MM.1S (cell line): ENCODE results near the gene EPHA2.

Experiments
- DNase-seq: peaks from one replicate; pipeline ENCODE4 v3.0.0-alpha.2; 2015
- H2AFZ ChIP-seq: fragments of 300-600 bp; sonication (generic); 2 replicates; pipeline ENCODE4 v1.6.0; 2016; ENCODE audit warnings: antibody characterized with exemption, low read length
- H3F3A ChIP-seq: fragments of 300-600 bp; sonication (generic); 2 replicates; pipeline ENCODE4 v1.6.1; 2016; ENCODE audit warnings: mild to moderate bottlenecking, antibody characterized with exemption, low read length, moderate library complexity, mixed read lengths; ENCODE audit not compliant: insufficient read depth
- H3K27ac ChIP-seq: fragments of 300-600 bp; sonication (generic); 2 replicates; pipeline ENCODE4 v1.5.1; 2016; ENCODE audit warnings: mild to moderate bottlenecking, low read length
- H3K27me3 ChIP-seq: fragments of 300-600 bp; sonication (generic); replicated peaks from 2 replicates; pipeline ENCODE4 v1.6.0; 2016; ENCODE audit warnings: low read length; ENCODE audit not compliant: insufficient read depth
- H3K36me3 ChIP-seq: fragments of 300-600 bp; sonication (generic); replicated peaks from 2 replicates; pipeline ENCODE4 v1.6.1; 2016; ENCODE audit warnings: mild to moderate bottlenecking, low read length, mixed read lengths; ENCODE audit not compliant: insufficient read depth
- H3K4me1 ChIP-seq: fragments of 300-600 bp; sonication (generic); 2 replicates; pipeline ENCODE4 v1.6.1; 2016; ENCODE audit warnings: low read length, mixed read lengths
- H3K4me2 ChIP-seq: fragments of 300-600 bp; sonication (generic); 2 replicates; pipeline ENCODE4 v1.6.0; 2016; ENCODE audit warnings: low read depth, low read length
- H3K4me3 ChIP-seq: fragments of 300-600 bp; sonication (generic); 2 replicates; pipeline ENCODE4 v1.5.1; 2016; ENCODE audit warnings: low read length, mixed read lengths
- H3K79me2 ChIP-seq: fragments of 300-600 bp; sonication (generic); 2 replicates; pipeline ENCODE4 v1.6.1; 2016; ENCODE audit warnings: mixed run types, low read length, mixed read lengths
- H3K9ac ChIP-seq: fragments of 300-600 bp; sonication (generic); 2 replicates; pipeline ENCODE4 v1.6.1; 2016; ENCODE audit warnings: low read length, mixed read lengths
- H3K9me2 ChIP-seq: fragments of 300-600 bp; sonication (generic); replicated peaks from 2 replicates; pipeline ENCODE4 v1.6.1; 2016; ENCODE audit warnings: mild to moderate bottlenecking, low read length, mixed read lengths; ENCODE audit not compliant: insufficient read depth
- H3K9me3 ChIP-seq: fragments of 300-600 bp; sonication (generic); replicated peaks from 2 replicates; pipeline ENCODE4 v1.6.1; 2016; ENCODE audit warnings: mild to moderate bottlenecking, low read length, mixed read lengths; ENCODE audit not compliant: insufficient read depth
- H4K20me1 ChIP-seq: fragments of 300-600 bp; sonication (generic); 2 replicates; pipeline ENCODE4 v1.6.1; 2016; ENCODE audit warnings: mild to moderate bottlenecking, low read length, moderate library complexity, mixed read lengths; ENCODE audit not compliant: insufficient read depth
- EZH2 ChIP-seq: fragments of 300-600 bp; sonication (generic); optimal IDR thresholded peaks from 2 replicates; pipeline ENCODE3; 2017; ENCODE audit warnings: low read depth, mild to moderate bottlenecking, antibody characterized with exemption, low read length, mixed read lengths
- EZH2phosphoT487 ChIP-seq: fragments of 300-600 bp; sonication (generic); IDR thresholded peaks from 2 replicates; pipeline ENCODE4 v1.6.1; 2018; ENCODE audit warnings: antibody characterized with exemption, low read length
- TF ChIP-seq, protein P1 (sequence below): fragments of 300-600 bp; sonication (generic); IDR thresholded peaks from 2 replicates; pipeline ENCODE4 v1.5.1; 2016; ENCODE audit warnings: antibody characterized with exemption, low read length, mixed read lengths

Gene EPHA2

DNA sequence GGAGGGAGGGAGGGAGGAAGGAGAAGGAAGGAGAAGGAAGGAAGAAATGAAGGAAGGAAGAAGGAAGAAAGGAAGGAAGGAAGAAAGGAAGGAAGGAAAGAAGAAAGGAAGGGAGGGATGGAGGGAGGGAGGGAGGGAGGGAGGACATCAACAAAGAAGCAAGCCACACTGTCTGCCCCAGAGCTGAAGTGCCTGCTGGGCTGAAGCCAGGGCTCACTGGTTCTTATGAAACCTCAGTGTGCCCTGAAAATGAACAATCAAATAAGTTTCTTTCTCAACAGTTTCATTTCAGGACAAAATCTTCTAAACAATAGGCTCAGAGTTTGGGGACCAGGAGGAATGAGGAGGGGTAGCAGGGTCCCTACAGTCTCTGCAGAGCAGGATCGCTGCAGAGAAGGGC is 35.4 kb upstream of the EPHA2 start:
- no peaks in the 10 kb centered on the region for H3K36me3 ChIP-seq
- no peak for DNase-seq
- no peaks in the 10 kb centered on the region for H3K79me2 ChIP-seq
- no peak overlapping the region for H2AFZ ChIP-seq
- no peak overlapping the region for H3K4me2 ChIP-seq
- H3K27me3 ChIP-seq: peaks cover 24% of the 10 kb centered on the region
- TF ChIP-seq, protein P1, sequence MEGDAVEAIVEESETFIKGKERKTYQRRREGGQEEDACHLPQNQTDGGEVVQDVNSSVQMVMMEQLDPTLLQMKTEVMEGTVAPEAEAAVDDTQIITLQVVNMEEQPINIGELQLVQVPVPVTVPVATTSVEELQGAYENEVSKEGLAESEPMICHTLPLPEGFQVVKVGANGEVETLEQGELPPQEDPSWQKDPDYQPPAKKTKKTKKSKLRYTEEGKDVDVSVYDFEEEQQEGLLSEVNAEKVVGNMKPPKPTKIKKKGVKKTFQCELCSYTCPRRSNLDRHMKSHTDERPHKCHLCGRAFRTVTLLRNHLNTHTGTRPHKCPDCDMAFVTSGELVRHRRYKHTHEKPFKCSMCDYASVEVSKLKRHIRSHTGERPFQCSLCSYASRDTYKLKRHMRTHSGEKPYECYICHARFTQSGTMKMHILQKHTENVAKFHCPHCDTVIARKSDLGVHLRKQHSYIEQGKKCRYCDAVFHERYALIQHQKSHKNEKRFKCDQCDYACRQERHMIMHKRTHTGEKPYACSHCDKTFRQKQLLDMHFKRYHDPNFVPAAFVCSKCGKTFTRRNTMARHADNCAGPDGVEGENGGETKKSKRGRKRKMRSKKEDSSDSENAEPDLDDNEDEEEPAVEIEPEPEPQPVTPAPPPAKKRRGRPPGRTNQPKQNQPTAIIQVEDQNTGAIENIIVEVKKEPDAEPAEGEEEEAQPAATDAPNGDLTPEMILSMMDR: no peak
- no peaks in the 10 kb centered on the region for H3K9me2 ChIP-seq
- no peaks in the 10 kb centered on the region for H3K9me3 ChIP-seq
- H3K4me3 ChIP-seq: no peak overlapping the region
- H3K9ac ChIP-seq: no peak overlapping the region
- no peaks in the 10 kb centered on the region for H3F3A ChIP-seq
- no peaks in the 10 kb centered on the region for H4K20me1 ChIP-seq
- H3K27ac ChIP-seq: no peak overlapping the region
- H3K4me1 ChIP-seq: no peaks in the 10 kb centered on the region

GRCh38 chr1:16189921-16190621 is 34.2 kb upstream of the EPHA2 start:
- H3K4me2 ChIP-seq: no peak overlapping the region
- no peak overlapping the region for H2AFZ ChIP-seq
- H4K20me1 ChIP-seq: no peaks in the 10 kb centered on the region
- no peaks in the 10 kb centered on the region for H3K9me3 ChIP-seq
- no peaks in the 10 kb centered on the region for H3K4me1 ChIP-seq
- no peaks in the 10 kb centered on the region for H3K79me2 ChIP-seq
- no peak overlapping the region for H3K4me3 ChIP-seq
- no peak overlapping the region for H3K9ac ChIP-seq
- H3F3A ChIP-seq: no peaks in the 10 kb centered on the region
- no peaks in the 10 kb centered on the region for H3K36me3 ChIP-seq
- TF ChIP-seq EZH2: no peak
- TF ChIP-seq, protein P1: no peak
- TF ChIP-seq EZH2phosphoT487: no peak
- H3K9me2 ChIP-seq: no peaks in the 10 kb centered on the region
- peaks cover 20% of the 10 kb centered on the region for H3K27me3 ChIP-seq
- no peak for DNase-seq
- no peak overlapping the region for H3K27ac ChIP-seq

- Histone ChIP-seq H3K36me3 (no peaks in the 10 kb centered on the region), H3F3A (no peaks in the 10 kb centered on the region), H3K9ac (no peak overlapping the region), H3K4me2 (no peak overlapping the region), H3K4me3 (no peak overlapping the region), H3K9me2 (no peaks in the 10 kb centered on the region), H3K79me2 (no peaks in the 10 kb centered on the region), H3K4me1 (no peaks in the 10 kb centered on the region), H3K9me3 (no peaks in the 10 kb centered on the region), H3K27ac (no peak overlapping the region), H2AFZ (no peak overlapping the region), H4K20me1 (no peaks in the 10 kb centered on the region), H3K27me3 (peaks cover 23% of the 10 kb centered on the region)
- no peak for DNase-seq
- TF ChIP-seq, protein P1: no peak
- TF ChIP-seq EZH2 (no peak), EZH2phosphoT487 (no peak)
These were observed 33.1 kb upstream of the EPHA2 start for GRCh38 chr1:16189003-16189402.
